Stomach (tissue), 4 donors: ENCODE measurements around the gene TMPRSS4.

Experiments
- POLR2A ChIP-seq, 4 donors: fragments of 450-650 bp; IDR thresholded peaks; one replicate each; pipeline ENCODE4 v1.6.1; 2016; ENCODE audit warnings: antibody characterized with exemption in 4 of 4, control low read depth in 2 of 4, mild to moderate bottlenecking in 1 of 4, moderate library complexity in 1 of 4
- POLR2AphosphoS5 ChIP-seq, 3 donors: sonication (generic); formaldehyde crosslinking; IDR thresholded peaks; one replicate each; pipeline ENCODE4 v1.6.1; 2016; ENCODE audit warnings: antibody characterized with exemption in 3 of 3
- TF ChIP-seq, protein P1 (sequence below), 7 experiments: fragments of 450-650 bp in 4 of 7; fragments of 200-600 bp in 3 of 7; sonication (generic) in 3 of 7; IDR thresholded peaks; one replicate each; pipeline ENCODE4 v1.5.1; 2016 to 2019; ENCODE audit warnings: antibody characterized with exemption in 7 of 7, control low read depth in 2 of 7, mild to moderate bottlenecking in 1 of 7

DNA sequence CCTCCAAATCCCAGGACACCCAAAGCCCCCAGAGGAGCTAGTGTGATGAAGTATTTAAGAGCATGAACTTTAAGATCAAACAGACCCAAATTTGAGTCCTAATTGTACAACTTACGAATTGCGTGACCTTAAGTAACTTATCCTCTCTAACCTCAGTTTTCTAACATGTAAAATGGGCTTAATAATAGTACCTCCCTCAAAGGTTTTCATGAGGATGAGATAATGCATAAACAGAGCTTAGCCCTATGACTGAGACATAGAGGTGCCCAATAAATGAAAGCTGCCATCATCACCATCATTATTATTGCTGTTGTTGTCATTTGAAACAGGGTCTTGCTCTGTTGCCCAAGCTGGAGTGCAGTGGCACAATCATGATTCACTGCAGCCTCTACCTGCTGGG, 90.4 kb downstream of the TMPRSS4 start:
- TF ChIP-seq, protein P1, sequence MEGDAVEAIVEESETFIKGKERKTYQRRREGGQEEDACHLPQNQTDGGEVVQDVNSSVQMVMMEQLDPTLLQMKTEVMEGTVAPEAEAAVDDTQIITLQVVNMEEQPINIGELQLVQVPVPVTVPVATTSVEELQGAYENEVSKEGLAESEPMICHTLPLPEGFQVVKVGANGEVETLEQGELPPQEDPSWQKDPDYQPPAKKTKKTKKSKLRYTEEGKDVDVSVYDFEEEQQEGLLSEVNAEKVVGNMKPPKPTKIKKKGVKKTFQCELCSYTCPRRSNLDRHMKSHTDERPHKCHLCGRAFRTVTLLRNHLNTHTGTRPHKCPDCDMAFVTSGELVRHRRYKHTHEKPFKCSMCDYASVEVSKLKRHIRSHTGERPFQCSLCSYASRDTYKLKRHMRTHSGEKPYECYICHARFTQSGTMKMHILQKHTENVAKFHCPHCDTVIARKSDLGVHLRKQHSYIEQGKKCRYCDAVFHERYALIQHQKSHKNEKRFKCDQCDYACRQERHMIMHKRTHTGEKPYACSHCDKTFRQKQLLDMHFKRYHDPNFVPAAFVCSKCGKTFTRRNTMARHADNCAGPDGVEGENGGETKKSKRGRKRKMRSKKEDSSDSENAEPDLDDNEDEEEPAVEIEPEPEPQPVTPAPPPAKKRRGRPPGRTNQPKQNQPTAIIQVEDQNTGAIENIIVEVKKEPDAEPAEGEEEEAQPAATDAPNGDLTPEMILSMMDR (IDR thresholded peaks at IDR 0.05) = no peak
- TF ChIP-seq POLR2A (IDR thresholded peaks at IDR 0.05) = no peak
- TF ChIP-seq POLR2AphosphoS5 (IDR thresholded peaks at IDR 0.05) = no peak
